Calu3 (cell line): ENCODE results near the gene STAC3. TPM values are rescaled to one million over a fixed set of nuclear protein-coding genes. Genes with fewer than 3 reads are reported as not detected.

Source experiments
- BruUV-seq: library from RNA; stranded (reverse); fragments of 400-500 nt; replicated peaks from 2 replicates; lab custom pipeline; 2021; lab: Mats Ljungman, UMichigan
- CTCF ChIA-PET: fragments of 300-600 bp; sonication (Branson Sonifier 250); formaldehyde crosslinking; loops from one replicate; lab custom pipeline; 2022; ENCODE audit warnings: antibody characterized with exemption; lab: Charles Lee
- DNase-seq: peaks from one replicate; pipeline ENCODE4 v3.0.0; 2022
- H3K27ac Mint-ChIP-seq: one replicate; pipeline ENCODE4 v1.8.0; 2022; ENCODE audit warnings: mixed read lengths; ENCODE audit not compliant: unreplicated experiment
- H3K27me3 Mint-ChIP-seq: one replicate; pipeline ENCODE4 v1.8.0; 2022; ENCODE audit warnings: mixed read lengths; ENCODE audit not compliant: unreplicated experiment
- H3K36me3 Mint-ChIP-seq: one replicate; pipeline ENCODE4 v1.8.0; 2022; ENCODE audit warnings: mild to moderate bottlenecking, moderate library complexity, mixed read lengths; ENCODE audit not compliant: insufficient read depth, unreplicated experiment
- H3K4me1 Mint-ChIP-seq: one replicate; pipeline ENCODE4 v1.8.0; 2022; ENCODE audit warnings: mild to moderate bottlenecking, low read depth, mixed read lengths; ENCODE audit not compliant: unreplicated experiment
- H3K4me3 Mint-ChIP-seq: one replicate; pipeline ENCODE4 v1.8.0; 2022; ENCODE audit warnings: mild to moderate bottlenecking, low read depth, moderate library complexity, mixed read lengths; ENCODE audit not compliant: unreplicated experiment
- H3K9me3 Mint-ChIP-seq: one replicate; pipeline ENCODE4 v1.8.0; 2022; ENCODE audit warnings: low read depth, mixed read lengths; ENCODE audit not compliant: unreplicated experiment
- intact Hi-C: fragments of 100-400 bp; cut with micrococcal nuclease; formaldehyde crosslinking; loops from one replicate; pipeline ENCODE4 v1.10.0; 2022; ENCODE audit not compliant: unreplicated experiment
- total RNA-seq: library from RNA; stranded (reverse); gene quantifications from 2 replicates; pipeline ENCODE4 v1.2.3, GENCODE V29; 2022
- TF ChIP-seq, protein P1 (sequence below): fragments of 200-600 bp; IDR thresholded peaks from one replicate; pipeline ENCODE4 v1.8.0; 2022; ENCODE audit warnings: antibody characterized with exemption; ENCODE audit not compliant: unreplicated experiment

Gene STAC3
- total RNA-seq, 1 experiment from 2014 or later: 5.0 TPM

DNA sequence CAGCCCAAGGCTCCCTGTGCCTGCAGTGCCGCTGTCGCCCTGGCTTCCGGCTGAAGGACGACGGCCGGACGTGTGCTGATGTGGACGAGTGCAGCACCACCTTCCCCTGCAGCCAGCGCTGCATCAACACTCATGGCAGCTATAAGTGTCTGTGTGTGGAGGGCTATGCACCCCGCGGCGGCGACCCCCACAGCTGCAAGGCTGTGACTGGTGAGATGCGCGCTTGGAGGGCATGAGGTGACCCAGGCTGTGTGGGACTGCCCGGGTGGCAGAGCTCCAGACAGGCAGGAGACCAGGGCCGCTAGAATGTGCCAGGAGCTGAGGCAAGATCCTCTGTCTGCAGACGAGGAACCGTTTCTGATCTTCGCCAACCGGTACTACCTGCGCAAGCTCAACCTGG lies 54.0 kb downstream of the STAC3 start:
- Mint-ChIP-seq H3K4me1 (no peaks in the 10 kb centered on the region), H3K27ac (no peak overlapping the region), H3K36me3 (peaks cover 7% of the 10 kb centered on the region), H3K9me3 (no peaks in the 10 kb centered on the region), H3K4me3 (no peak overlapping the region), H3K27me3 (peaks cover 32% of the 10 kb centered on the region)
- DNase-seq: no peak
- TF ChIP-seq, protein P1, sequence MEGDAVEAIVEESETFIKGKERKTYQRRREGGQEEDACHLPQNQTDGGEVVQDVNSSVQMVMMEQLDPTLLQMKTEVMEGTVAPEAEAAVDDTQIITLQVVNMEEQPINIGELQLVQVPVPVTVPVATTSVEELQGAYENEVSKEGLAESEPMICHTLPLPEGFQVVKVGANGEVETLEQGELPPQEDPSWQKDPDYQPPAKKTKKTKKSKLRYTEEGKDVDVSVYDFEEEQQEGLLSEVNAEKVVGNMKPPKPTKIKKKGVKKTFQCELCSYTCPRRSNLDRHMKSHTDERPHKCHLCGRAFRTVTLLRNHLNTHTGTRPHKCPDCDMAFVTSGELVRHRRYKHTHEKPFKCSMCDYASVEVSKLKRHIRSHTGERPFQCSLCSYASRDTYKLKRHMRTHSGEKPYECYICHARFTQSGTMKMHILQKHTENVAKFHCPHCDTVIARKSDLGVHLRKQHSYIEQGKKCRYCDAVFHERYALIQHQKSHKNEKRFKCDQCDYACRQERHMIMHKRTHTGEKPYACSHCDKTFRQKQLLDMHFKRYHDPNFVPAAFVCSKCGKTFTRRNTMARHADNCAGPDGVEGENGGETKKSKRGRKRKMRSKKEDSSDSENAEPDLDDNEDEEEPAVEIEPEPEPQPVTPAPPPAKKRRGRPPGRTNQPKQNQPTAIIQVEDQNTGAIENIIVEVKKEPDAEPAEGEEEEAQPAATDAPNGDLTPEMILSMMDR: no peak
- no TSS peak for BruUV-seq
- CTCF ChIA-PET: interaction anchor here (1.1 kb wide), 1 partner anchor 14 kb away, joined by 4 read pairs; no protein-coding TSS in a partner anchor
- intact Hi-C loops: no loop called here

DNA sequence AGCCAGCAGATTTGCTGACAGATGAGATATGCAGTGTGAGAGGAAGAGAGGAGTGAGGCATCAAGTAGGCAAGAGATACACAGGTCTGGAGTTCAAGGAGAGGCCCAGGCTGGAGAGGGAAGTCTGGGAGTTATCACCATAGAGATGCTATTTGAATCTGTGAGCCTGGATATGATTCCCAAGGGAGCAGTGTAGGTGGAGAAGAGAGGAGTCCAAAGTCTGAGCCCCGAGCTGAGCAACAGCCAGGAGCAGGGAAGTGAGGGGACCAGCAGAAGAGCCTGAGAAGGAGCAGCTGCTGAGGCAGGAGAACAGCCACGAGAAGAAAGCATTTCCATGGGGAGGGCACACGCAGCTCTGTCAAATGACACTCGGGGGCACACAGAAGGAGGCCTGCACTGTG lies 54.5 kb downstream of the STAC3 start:
- intact Hi-C loops: no loop called here
- no peak overlapping the region for H3K4me3 Mint-ChIP-seq
- H3K9me3 Mint-ChIP-seq: peaks cover 2% of the 10 kb centered on the region
- TF ChIP-seq, protein P1: no peak
- H3K4me1 Mint-ChIP-seq: no peaks in the 10 kb centered on the region
- H3K36me3 Mint-ChIP-seq: peaks cover 4% of the 10 kb centered on the region
- DNase-seq: no peak
- peaks cover 32% of the 10 kb centered on the region for H3K27me3 Mint-ChIP-seq
- CTCF ChIA-PET: interaction anchor here (1.1 kb wide), 1 partner anchor 13 kb away, joined by 4 read pairs; no protein-coding TSS in a partner anchor
- no peak overlapping the region for H3K27ac Mint-ChIP-seq
- BruUV-seq: no TSS peak

- Mint-ChIP-seq H3K4me3 (no peak overlapping the region), H3K27me3 (peaks cover 32% of the 10 kb centered on the region), H3K36me3 (peaks cover 4% of the 10 kb centered on the region), H3K27ac (no peak overlapping the region), H3K9me3 (peaks cover 2% of the 10 kb centered on the region), H3K4me1 (no peaks in the 10 kb centered on the region)
- BruUV-seq: no TSS peak
- DNase-seq: no peak
- intact Hi-C loops: no loop called here
- CTCF ChIA-PET: no interaction called here
- TF ChIP-seq, protein P1: no peak
Observed at GRCh38 chr12:57195611-57196371, 55.2 kb downstream of the STAC3 start.

- DNase-seq: no peak
- no peak overlapping the region for H3K4me3 Mint-ChIP-seq
- H3K4me1 Mint-ChIP-seq: no peaks in the 10 kb centered on the region
- intact Hi-C loops: no loop called here
- H3K36me3 Mint-ChIP-seq: peaks cover 4% of the 10 kb centered on the region
- TF ChIP-seq, protein P1: no peak
- no peak overlapping the region for H3K27ac Mint-ChIP-seq
- BruUV-seq: no TSS peak
- H3K27me3 Mint-ChIP-seq: peaks cover 32% of the 10 kb centered on the region
- peaks cover 2% of the 10 kb centered on the region for H3K9me3 Mint-ChIP-seq
- CTCF ChIA-PET: interaction anchor here (0.6 kb wide), 1 partner anchor 107 kb away, joined by 6 read pairs; no protein-coding TSS in a partner anchor
Observed at GRCh38 chr12:57195186-57195585, 55.8 kb downstream of the STAC3 start.
